HFF-Myc (cell line): ENCODE measurements around the gene MARK4.
"Not testable (repeated sequence)": the region's sequence is repeated elsewhere in the genome, so short reads cannot be mapped to it uniquely, and the experiment has no call there.

Source experiments
- DNase-seq: peaks from one replicate; pipeline ENCODE4 v3.0.0-alpha.2; 2011; ENCODE audit warnings: low read depth; ENCODE audit errors: extremely low read depth
- H3K4me3 ChIP-seq: replicated peaks from 2 replicates; pipeline ENCODE4 v1.5.1; 2011; ENCODE audit warnings: low read depth, mild to moderate bottlenecking, control low read depth, low read length
- TF ChIP-seq, protein P1 (sequence below): IDR thresholded peaks from 2 replicates; pipeline ENCODE4 v1.5.1; 2012; ENCODE audit warnings: mild to moderate bottlenecking, low read depth, low read length, control low read depth; ENCODE audit errors: missing control alignments

Gene MARK4

DNA sequence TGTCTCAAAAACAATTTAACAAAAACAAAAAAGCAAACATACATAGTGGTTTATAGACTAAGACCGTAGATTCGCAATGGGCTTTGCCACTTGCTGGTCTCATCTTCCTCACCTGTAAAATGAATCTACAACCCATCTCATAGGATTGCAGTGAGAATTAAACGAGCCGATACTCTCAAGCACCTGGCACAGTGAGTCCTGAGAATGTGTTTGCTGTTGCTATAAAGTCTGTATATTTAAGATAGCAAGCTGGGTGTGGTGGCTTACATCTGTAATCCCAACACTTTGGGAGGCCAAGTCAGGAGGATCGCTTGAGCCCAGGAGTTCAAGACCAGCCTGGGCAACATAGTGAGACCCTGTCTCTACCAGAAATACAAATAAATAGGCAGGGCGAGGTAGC lies 28.3 kb upstream of the MARK4 start:
- H3K4me3 ChIP-seq: no peak overlapping the region
- no peak for DNase-seq
- TF ChIP-seq, protein P1, sequence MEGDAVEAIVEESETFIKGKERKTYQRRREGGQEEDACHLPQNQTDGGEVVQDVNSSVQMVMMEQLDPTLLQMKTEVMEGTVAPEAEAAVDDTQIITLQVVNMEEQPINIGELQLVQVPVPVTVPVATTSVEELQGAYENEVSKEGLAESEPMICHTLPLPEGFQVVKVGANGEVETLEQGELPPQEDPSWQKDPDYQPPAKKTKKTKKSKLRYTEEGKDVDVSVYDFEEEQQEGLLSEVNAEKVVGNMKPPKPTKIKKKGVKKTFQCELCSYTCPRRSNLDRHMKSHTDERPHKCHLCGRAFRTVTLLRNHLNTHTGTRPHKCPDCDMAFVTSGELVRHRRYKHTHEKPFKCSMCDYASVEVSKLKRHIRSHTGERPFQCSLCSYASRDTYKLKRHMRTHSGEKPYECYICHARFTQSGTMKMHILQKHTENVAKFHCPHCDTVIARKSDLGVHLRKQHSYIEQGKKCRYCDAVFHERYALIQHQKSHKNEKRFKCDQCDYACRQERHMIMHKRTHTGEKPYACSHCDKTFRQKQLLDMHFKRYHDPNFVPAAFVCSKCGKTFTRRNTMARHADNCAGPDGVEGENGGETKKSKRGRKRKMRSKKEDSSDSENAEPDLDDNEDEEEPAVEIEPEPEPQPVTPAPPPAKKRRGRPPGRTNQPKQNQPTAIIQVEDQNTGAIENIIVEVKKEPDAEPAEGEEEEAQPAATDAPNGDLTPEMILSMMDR: no peak

GRCh38 chr19:45223879-45224278 lies 27.2 kb upstream of the MARK4 start:
- no peak overlapping the region for H3K4me3 ChIP-seq
- TF ChIP-seq, protein P1: no peak
- DNase-seq: no peak

DNA sequence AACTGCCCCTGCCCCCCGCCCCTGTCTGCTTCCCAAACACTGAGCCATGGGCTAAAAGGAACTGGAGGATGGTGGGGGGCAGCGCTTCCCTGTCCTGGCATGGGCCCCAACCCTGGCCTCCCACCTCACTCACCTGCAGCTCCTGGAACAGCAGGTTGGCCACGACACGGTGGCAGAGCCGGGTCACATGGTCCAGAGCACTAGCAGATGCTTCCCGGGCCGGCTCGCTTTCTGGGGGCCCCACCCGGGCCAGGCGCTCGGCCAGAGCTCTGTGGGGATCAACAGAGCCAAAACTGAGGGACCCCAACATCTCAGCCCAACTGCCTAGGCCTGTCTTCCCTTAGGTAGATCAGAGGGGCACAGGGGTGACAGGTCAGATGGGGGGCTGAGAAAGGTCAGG lies 26.4 kb upstream of the MARK4 start:
- TF ChIP-seq, protein P1: no peak
- no peak overlapping the region for H3K4me3 ChIP-seq
- DNase-seq: no peak

DNA sequence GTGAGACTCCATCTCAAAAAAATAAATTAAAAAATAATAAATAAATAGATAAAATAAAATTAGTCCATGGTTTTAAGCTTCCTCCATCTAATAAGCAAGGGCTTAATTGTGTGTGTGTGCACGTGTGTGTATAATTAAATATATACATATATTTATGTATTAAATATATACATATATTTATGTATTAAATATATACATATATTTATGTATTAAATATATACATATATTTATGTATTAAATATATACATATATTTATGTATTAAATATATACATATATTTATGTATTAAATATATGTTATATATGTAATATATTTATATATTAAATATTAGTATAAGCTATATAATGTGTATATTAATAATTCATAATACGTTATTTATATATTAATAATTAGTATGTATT lies 22.0 kb upstream of the MARK4 start:
- H3K4me3 ChIP-seq, DNase-seq: not testable (repeated sequence)

GRCh38 chr19:45231891-45232290 lies 19.2 kb upstream of the MARK4 start:
- TF ChIP-seq, protein P1: no peak
- DNase-seq: no peak

DNA sequence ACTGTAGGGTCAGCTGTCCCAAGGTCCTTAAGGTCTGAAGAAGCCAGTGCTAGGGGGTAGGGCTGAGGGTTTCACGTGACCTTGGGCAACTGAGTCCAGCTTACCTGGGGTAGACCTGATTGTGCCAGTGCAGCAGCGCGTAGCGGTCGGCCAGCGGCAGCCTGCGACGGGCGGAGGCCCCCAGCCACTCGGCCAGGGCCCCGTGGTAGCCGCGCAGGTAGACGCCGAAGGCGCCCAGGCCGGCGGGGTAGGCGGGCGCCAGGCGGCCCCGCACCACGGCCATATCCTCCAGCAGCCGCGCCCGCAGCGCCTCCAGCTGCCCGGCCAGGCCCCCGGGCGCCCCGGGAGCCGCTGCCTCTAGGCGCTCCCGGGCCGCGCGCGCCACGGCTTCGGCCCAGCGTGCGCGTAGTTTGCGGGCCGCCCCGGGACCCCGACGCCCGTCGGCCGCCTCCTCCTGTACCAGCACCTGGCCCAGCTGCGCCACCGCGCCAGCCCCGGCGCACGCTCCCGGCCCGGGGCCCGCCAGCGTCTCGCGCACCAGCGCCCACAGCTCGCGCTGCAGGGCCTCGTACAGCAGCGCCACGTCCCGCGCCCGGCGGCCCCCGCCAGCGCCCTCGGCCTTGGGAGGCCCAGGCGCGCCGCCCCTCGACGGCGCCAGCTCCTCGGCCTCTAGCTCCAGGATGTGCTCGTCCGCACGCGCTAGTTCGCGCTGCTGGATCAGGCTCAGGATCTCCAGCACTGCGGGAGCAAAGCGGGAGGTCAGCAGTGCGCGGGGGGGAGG lies 16.8 kb upstream of the MARK4 start:
- no peak overlapping the region for H3K4me3 ChIP-seq
- DNase-seq: no peak
- TF ChIP-seq, protein P1: no peak

More at GRCh38 chr19:45231891-45232290, 19.2 kb upstream of the MARK4 start:
- H3K4me3 ChIP-seq: no peak overlapping the region

DNA sequence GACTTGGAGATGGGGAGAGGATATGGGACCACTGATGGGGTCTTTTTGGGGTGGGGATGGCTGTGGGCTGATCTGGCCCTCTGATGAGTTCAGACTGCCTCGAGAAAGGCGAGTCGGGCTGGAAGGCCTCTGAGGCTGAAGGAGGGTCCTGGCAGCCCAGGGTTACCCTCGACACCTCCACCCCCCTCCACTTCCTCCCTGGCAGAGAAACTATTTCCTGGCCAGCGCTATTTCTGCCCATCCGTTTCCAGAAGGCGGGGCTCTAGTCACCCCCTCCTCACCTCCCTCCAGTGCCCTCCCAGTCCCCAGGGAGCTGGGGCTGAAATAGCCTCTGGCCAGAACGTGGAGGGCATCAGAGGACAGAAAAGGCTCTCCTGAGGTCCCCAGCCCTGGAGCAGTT lies 15.6 kb upstream of the MARK4 start:
- DNase-seq: no peak
- TF ChIP-seq, protein P1: no peak
- H3K4me3 ChIP-seq: no peak overlapping the region
